Measurements from ENCODE around the gene NLRP11. TPM values are rescaled to one million over a fixed set of nuclear protein-coding genes. Genes with fewer than 3 reads are reported as not detected.

Gene NLRP11
- total RNA-seq, 1 donor from 2014 or later: not detected

DNA sequence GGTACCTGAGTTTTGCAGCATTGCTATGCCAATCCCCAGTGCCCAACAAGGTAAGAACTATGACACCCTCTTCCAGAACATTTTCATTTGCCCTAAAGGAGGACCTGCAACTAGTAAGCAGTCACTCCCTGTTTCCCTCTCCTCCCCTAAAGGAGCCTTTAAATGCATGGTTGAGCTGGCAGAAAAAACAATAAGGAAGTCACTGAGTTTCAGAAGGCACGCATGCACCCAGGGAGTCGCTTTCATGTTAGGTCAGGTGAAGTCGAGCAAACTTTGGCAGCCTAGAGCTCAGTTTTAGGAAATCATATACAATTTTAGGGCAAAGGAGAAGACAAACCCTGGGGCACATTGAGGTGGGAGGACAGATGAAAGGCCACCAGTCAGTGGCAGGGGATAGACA, 11.8 kb downstream of the NLRP11 start:
- Mint-ChIP-seq H3K4me1 (ENCODE audit: unreplicated experiment) (no peaks in the 10 kb centered on the region), H3K27me3 (ENCODE audit: unreplicated experiment) (no peaks in the 10 kb centered on the region), H3K4me3 (ENCODE audit: unreplicated experiment) (no peak overlapping the region), H3K27ac (ENCODE audit: unreplicated experiment) (no peak overlapping the region), H3K9me3 (ENCODE audit: unreplicated experiment) (peaks cover 41% of the 10 kb centered on the region), H3K36me3 (ENCODE audit: unreplicated experiment) (no peaks in the 10 kb centered on the region)
- no peak for TF ChIP-seq CTCF (IDR thresholded peaks at IDR 0.05)
- DNase-seq (ENCODE audit: extremely low spot score, unreplicated experiment): no peak

GRCh38 chr19:55813906-55814305, 17.9 kb downstream of the NLRP11 start:
- no peak overlapping the region for H3K27ac Mint-ChIP-seq (ENCODE audit: unreplicated experiment)
- TF ChIP-seq CTCF (IDR thresholded peaks at IDR 0.05): no peak
- no peaks in the 10 kb centered on the region for H3K27me3 Mint-ChIP-seq (ENCODE audit: unreplicated experiment)
- H3K9me3 Mint-ChIP-seq (ENCODE audit: unreplicated experiment): peaks cover 57% of the 10 kb centered on the region
- no peaks in the 10 kb centered on the region for H3K4me1 Mint-ChIP-seq (ENCODE audit: unreplicated experiment)
- no peak for DNase-seq (ENCODE audit: extremely low spot score, unreplicated experiment)
- no peaks in the 10 kb centered on the region for H3K36me3 Mint-ChIP-seq (ENCODE audit: unreplicated experiment)
- no peak overlapping the region for H3K4me3 Mint-ChIP-seq (ENCODE audit: unreplicated experiment)

DNA sequence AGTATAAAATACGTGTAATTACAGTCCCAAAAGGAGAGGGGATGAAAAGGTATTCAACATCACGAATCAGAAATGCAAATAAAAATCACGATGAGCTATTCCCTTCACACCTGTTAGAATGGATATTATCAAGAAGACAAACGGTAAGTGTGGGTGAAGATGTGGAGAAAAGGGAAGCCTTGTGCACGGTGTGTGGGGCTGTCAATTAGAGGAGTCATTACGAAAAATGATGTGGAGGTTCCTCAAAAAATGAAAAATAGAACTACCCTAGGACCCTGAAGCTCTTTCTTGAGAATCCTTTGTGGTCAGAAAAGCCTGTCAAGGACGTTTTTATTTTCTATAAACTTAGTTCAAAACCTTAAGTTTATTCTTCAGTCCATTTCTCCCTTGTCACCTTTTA, 19.4 kb downstream of the NLRP11 start:
- Mint-ChIP-seq H3K36me3 (ENCODE audit: unreplicated experiment) (no peaks in the 10 kb centered on the region), H3K4me1 (ENCODE audit: unreplicated experiment) (no peaks in the 10 kb centered on the region), H3K27me3 (ENCODE audit: unreplicated experiment) (no peaks in the 10 kb centered on the region), H3K27ac (ENCODE audit: unreplicated experiment) (no peak overlapping the region), H3K4me3 (ENCODE audit: unreplicated experiment) (no peak overlapping the region), H3K9me3 (ENCODE audit: unreplicated experiment) (peaks cover 54% of the 10 kb centered on the region)
- no peak for TF ChIP-seq CTCF (IDR thresholded peaks at IDR 0.05)
- DNase-seq (ENCODE audit: extremely low spot score, unreplicated experiment): no peak

DNA sequence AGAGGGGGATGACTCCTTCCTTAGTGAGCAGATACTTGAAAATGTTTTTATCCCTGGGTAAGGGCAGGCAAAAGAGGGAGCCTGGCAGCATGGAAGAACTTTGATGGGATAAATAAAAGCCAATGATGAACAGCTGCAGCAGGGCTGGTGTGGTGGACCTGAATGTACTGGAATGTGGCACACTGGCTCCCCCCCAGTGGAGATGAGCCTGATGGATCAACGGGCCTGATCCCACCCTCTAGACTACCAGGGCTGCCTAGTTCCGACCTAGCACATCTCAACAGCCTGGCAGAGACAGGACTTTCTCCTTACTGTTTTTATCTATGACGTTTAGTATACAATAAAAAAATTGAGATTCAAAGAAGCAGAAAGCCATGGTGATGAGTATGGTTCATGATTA, 20.5 kb downstream of the NLRP11 start:
- no peaks in the 10 kb centered on the region for H3K36me3 Mint-ChIP-seq (ENCODE audit: unreplicated experiment)
- no peaks in the 10 kb centered on the region for H3K27me3 Mint-ChIP-seq (ENCODE audit: unreplicated experiment)
- no peak overlapping the region for H3K27ac Mint-ChIP-seq (ENCODE audit: unreplicated experiment)
- TF ChIP-seq CTCF (IDR thresholded peaks at IDR 0.05): no peak
- H3K9me3 Mint-ChIP-seq (ENCODE audit: unreplicated experiment): peaks cover 54% of the 10 kb centered on the region
- H3K4me1 Mint-ChIP-seq (ENCODE audit: unreplicated experiment): no peaks in the 10 kb centered on the region
- H3K4me3 Mint-ChIP-seq (ENCODE audit: unreplicated experiment): no peak overlapping the region
- peak; percentile 69 for DNase-seq (ENCODE audit: extremely low spot score, unreplicated experiment)

DNA sequence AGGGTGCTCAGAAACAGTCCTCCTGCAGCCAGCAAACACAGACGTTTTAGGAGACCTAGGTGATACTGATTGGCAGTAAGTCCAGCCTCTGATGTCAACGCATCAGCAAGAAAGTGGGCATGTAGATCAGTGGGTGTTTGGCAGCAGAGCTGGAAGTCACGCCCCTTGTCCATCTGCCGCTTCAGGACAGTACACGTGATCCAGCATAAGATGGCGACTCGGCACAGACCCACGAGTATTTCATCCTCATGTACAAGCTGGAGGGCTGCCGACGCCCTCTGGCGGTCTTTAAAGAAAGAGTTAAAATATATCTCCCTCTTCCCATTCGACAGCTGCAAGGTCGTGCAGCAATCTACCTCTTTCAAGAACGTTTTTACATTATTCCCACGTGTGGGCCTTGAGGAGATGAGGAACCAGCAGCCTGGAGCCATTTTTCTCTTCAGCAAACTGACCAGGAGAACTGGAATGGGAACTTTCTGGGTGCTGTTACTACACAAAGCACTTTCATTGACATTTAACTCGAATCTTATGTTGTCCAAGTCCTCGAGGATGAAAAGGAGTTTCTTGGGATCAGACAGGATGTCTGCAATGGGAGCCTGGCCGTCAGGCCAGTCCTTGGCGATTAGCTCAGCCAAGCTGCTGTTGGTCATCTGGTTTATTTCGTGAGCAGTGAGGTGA, 22.3 kb downstream of the NLRP11 start:
- peaks cover 47% of the 10 kb centered on the region for H3K9me3 Mint-ChIP-seq (ENCODE audit: unreplicated experiment)

More for the DNA sequence above, 22.3 kb downstream of the NLRP11 start:
- Mint-ChIP-seq H3K4me3 (ENCODE audit: unreplicated experiment) (no peak overlapping the region), H3K27ac (ENCODE audit: unreplicated experiment) (no peak overlapping the region), H3K36me3 (ENCODE audit: unreplicated experiment) (no peaks in the 10 kb centered on the region), H3K27me3 (ENCODE audit: unreplicated experiment) (no peaks in the 10 kb centered on the region), H3K4me1 (ENCODE audit: unreplicated experiment) (no peaks in the 10 kb centered on the region)
- no peak for TF ChIP-seq CTCF (IDR thresholded peaks at IDR 0.05)
- peak; percentile 64 for DNase-seq (ENCODE audit: extremely low spot score, unreplicated experiment)

Data from osteocyte (in vitro differentiated cells).